H1 (cell line): ENCODE data around the gene CITED4. TPM values are rescaled to one million over a fixed set of nuclear protein-coding genes. Genes with fewer than 3 reads are reported as not detected.
A peak's percentile ranks its signal among the peaks of the same experiment; 100 is the strongest.

Experiments
- CTCF ChIA-PET: fragments of 300-600 bp; sonication (Branson Sonifier 250); formaldehyde crosslinking; loops from one replicate; lab custom pipeline; 2021; ENCODE audit not compliant: partially characterized antibody; lab: Charles Lee
- POLR2A ChIA-PET: fragments of 300-600 bp; sonication (Branson Sonifier 250); formaldehyde crosslinking; loops from one replicate; lab custom pipeline; 2021; ENCODE audit warnings: inconsistent platforms; ENCODE audit not compliant: partially characterized antibody; lab: Charles Lee
- DNase-seq, 2 experiments: peaks; one replicate each; pipeline versions ENCODE4 v3.0.0 to v3.0.0-alpha.2; 2010 to 2022; ENCODE audit warnings: low spot score in 2 of 2, low read depth in 1 of 2, mixed read lengths in 1 of 2
- FAIRE-seq: peaks from 2 replicates; lab custom pipeline; 2011; peaks lifted over from hg19 to GRCh38; lab: Jason Lieb, UNC
- H2AFZ ChIP-seq: 2 replicates; pipeline ENCODE4 v1.8.1; 2012; ENCODE audit warnings: low read length, inconsistent platforms
- H2AK5ac ChIP-seq: 2 replicates; pipeline ENCODE4 v1.6.1; 2013; ENCODE audit warnings: low read depth, low read length
- H2BK120ac ChIP-seq: replicated peaks from 2 replicates; pipeline ENCODE3; 2013; ENCODE audit warnings: low read depth, low read length, inconsistent platforms
- H2BK12ac ChIP-seq: 2 replicates; pipeline ENCODE4 v1.6.1; 2013; ENCODE audit warnings: low read depth, low read length
- H2BK15ac ChIP-seq: 2 replicates; pipeline ENCODE4 v1.6.1; 2013; ENCODE audit warnings: low read length
- H2BK20ac ChIP-seq: 2 replicates; pipeline ENCODE4 v1.6.1; 2013; ENCODE audit warnings: low read length
- H2BK5ac ChIP-seq: 2 replicates; pipeline ENCODE4 v1.6.1; 2013; ENCODE audit warnings: low read depth, low read length
- H3K14ac ChIP-seq: 2 replicates; pipeline ENCODE4 v1.6.1; 2013; ENCODE audit warnings: inconsistent platforms; ENCODE audit not compliant: insufficient read length
- H3K18ac ChIP-seq: 2 replicates; pipeline ENCODE4 v1.6.1; 2013; ENCODE audit warnings: low read length; ENCODE audit errors: extremely low read depth
- H3K23ac ChIP-seq: 2 replicates; pipeline ENCODE4 v1.6.1; 2013; ENCODE audit warnings: inconsistent platforms; ENCODE audit not compliant: insufficient read length
- H3K23me2 ChIP-seq: 2 replicates; pipeline ENCODE4 v1.6.1; 2013; ENCODE audit warnings: low read depth, low read length
- H3K27ac ChIP-seq: 2 replicates; pipeline ENCODE4 v1.6.1; 2011; ENCODE audit warnings: low read depth, low read length, inconsistent platforms
- H3K27me3 ChIP-seq, 4 experiments: replicated peaks in 1 of 4; 1 replicate in 1 of 4; 2 replicates in 3 of 4; pipeline versions ENCODE4 v1.6.1 to v1.8.1; 2011 to 2013; ENCODE audit warnings: low read length in 3 of 4, mild to moderate bottlenecking in 3 of 4, inconsistent platforms in 2 of 4, mixed read lengths in 2 of 4, moderate library complexity in 1 of 4; ENCODE audit not compliant: control insufficient read depth in 3 of 4, insufficient read depth in 3 of 4; ENCODE audit errors: extremely low read depth in 1 of 4
- H3K36me3 ChIP-seq, 4 experiments: 2 replicates each; pipeline versions ENCODE4 v1.6.1 to v1.8.1; 2011 to 2013; ENCODE audit warnings: mild to moderate bottlenecking in 4 of 4, low read length in 3 of 4, moderate library complexity in 2 of 4, control low read depth in 1 of 4, inconsistent platforms in 1 of 4; ENCODE audit not compliant: insufficient read depth in 4 of 4, control insufficient read depth in 2 of 4
- H3K4ac ChIP-seq: replicated peaks from 2 replicates; pipeline ENCODE3; 2013; ENCODE audit warnings: low read length, low read depth, mixed read lengths, inconsistent platforms; ENCODE audit not compliant: insufficient read length
- H3K4me1 ChIP-seq, 4 experiments: replicated peaks in 1 of 4; 1 replicate in 1 of 4; 2 replicates in 3 of 4; pipeline versions ENCODE4 v1.6.1 to v1.8.1; 2011 to 2013; ENCODE audit warnings: low read length in 3 of 4, inconsistent platforms in 2 of 4, mixed read lengths in 1 of 4; ENCODE audit not compliant: insufficient read depth in 4 of 4, control insufficient read depth in 3 of 4
- H3K4me2 ChIP-seq, 2 experiments: 2 replicates each; pipeline versions ENCODE4 v1.6.1 to v1.8.1; 2011 to 2013; ENCODE audit warnings: low read depth in 2 of 2, low read length in 2 of 2, control low read depth in 1 of 2, inconsistent platforms in 1 of 2, mild to moderate bottlenecking in 1 of 2; ENCODE audit not compliant: insufficient read depth in 1 of 2
- H3K4me3 ChIP-seq, 4 experiments: fragments of 200-600, 300-600 bp in 1 of 4; sonication (generic), shearing (Covaris generic), sonication (Bioruptor Twin) in 1 of 4; 2 replicates each; pipeline versions ENCODE4 v1.5.1 to v1.8.1; 2011 to 2016; ENCODE audit warnings: low read length in 4 of 4, low read depth in 3 of 4, control low read depth in 2 of 4, inconsistent platforms in 2 of 4, mild to moderate bottlenecking in 2 of 4, mixed read lengths in 1 of 4, moderate library complexity in 1 of 4; ENCODE audit not compliant: insufficient read depth in 2 of 4; ENCODE audit errors: extremely low read depth in 1 of 4
- H3K56ac ChIP-seq: replicated peaks from 2 replicates; pipeline ENCODE3; 2013; ENCODE audit warnings: low read depth, mild to moderate bottlenecking, mixed read lengths, low read length, inconsistent platforms; ENCODE audit not compliant: insufficient read length
- H3K79me1 ChIP-seq: 2 replicates; pipeline ENCODE4 v1.6.1; 2013; ENCODE audit warnings: low read depth, low read length, control low read depth
- H3K79me2 ChIP-seq, 2 experiments: 2 replicates each; pipeline versions ENCODE4 v1.6.1 to v1.8.1; 2012 to 2013; ENCODE audit warnings: low read length in 2 of 2, mild to moderate bottlenecking in 2 of 2, inconsistent platforms in 1 of 2; ENCODE audit not compliant: insufficient read depth in 2 of 2, control insufficient read depth in 1 of 2
- H3K9ac ChIP-seq, 4 experiments: replicated peaks in 1 of 4; 1 replicate in 1 of 4; 2 replicates in 3 of 4; pipeline versions ENCODE4 v1.6.1 to v1.8.1; 2011 to 2013; ENCODE audit warnings: low read depth in 3 of 4, low read length in 3 of 4, control low read depth in 2 of 4, mild to moderate bottlenecking in 2 of 4, moderate library complexity in 2 of 4, inconsistent platforms in 1 of 4; ENCODE audit errors: extremely low read depth in 1 of 4
- H3K9me3 ChIP-seq, 2 experiments: 2 replicates each; pipeline versions ENCODE4 v1.6.1 to v1.8.1; 2012 to 2013; ENCODE audit warnings: mild to moderate bottlenecking in 2 of 2, moderate library complexity in 2 of 2, control low read depth in 1 of 2, inconsistent platforms in 1 of 2, low read depth in 1 of 2, low read length in 1 of 2, mixed read lengths in 1 of 2; ENCODE audit not compliant: insufficient read depth in 2 of 2
- H4K20me1 ChIP-seq, 2 experiments: replicated peaks in 1 of 2; 2 replicates each; pipeline versions ENCODE3 to v1.8.1; 2011 to 2013; ENCODE audit warnings: inconsistent platforms in 2 of 2, low read length in 2 of 2, mild to moderate bottlenecking in 1 of 2; ENCODE audit not compliant: insufficient read depth in 2 of 2, control insufficient read depth in 1 of 2
- H4K5ac ChIP-seq: 2 replicates; pipeline ENCODE4 v1.6.1; 2013; ENCODE audit warnings: low read length, low read depth, mixed read lengths, inconsistent platforms; ENCODE audit not compliant: insufficient read length
- H4K8ac ChIP-seq: 2 replicates; pipeline ENCODE4 v1.8.0; 2013; ENCODE audit warnings: mild to moderate bottlenecking, moderate library complexity, low read length, inconsistent platforms; ENCODE audit not compliant: insufficient read depth; ENCODE audit errors: extremely low read depth
- H4K91ac ChIP-seq: replicated peaks from 2 replicates; pipeline ENCODE3; 2013; ENCODE audit warnings: low read length, mixed read lengths, inconsistent platforms; ENCODE audit not compliant: insufficient read length
- CHD2 ChIP-seq: IDR thresholded peaks from 2 replicates; pipeline ENCODE4 v1.6.1; 2012; ENCODE audit warnings: low read length, improper control_type of control experiment
- EP300 ChIP-seq, 2 experiments: IDR thresholded peaks; 1 replicate in 1 of 2; 2 replicates in 1 of 2; pipeline ENCODE4 v1.6.1; 2011 to 2012; ENCODE audit warnings: low read depth in 2 of 2, low read length in 2 of 2, mild to moderate bottlenecking in 2 of 2, borderline replicate concordance in 1 of 2, inconsistent platforms in 1 of 2, moderate library complexity in 1 of 2
- KDM5A ChIP-seq: fragments of 200-600 bp; IDR thresholded peaks from 2 replicates; pipeline ENCODE4 v1.7.1; 2012; ENCODE audit warnings: mild to moderate bottlenecking, low read length, inconsistent platforms, mixed read lengths
- MAX ChIP-seq: IDR thresholded peaks from 2 replicates; pipeline ENCODE4 v1.6.1; 2012; ENCODE audit warnings: inconsistent platforms
- PHF8 ChIP-seq: fragments of 200-600 bp; sonication (generic); conservative IDR thresholded peaks from 2 replicates; pipeline ENCODE4 v1.7.1; 2012; ENCODE audit warnings: low read depth, mild to moderate bottlenecking, inconsistent platforms, low read length, moderate library complexity
- RFX5 ChIP-seq: IDR thresholded peaks from 2 replicates; pipeline ENCODE4 v1.6.1; 2011; ENCODE audit warnings: low read depth, low read length, improper control_type of control experiment, borderline replicate concordance
- TAF1 ChIP-seq: IDR thresholded peaks from 2 replicates; pipeline ENCODE4 v1.6.1; 2011; ENCODE audit warnings: mild to moderate bottlenecking, low read depth, low read length
- TCF12 ChIP-seq: IDR thresholded peaks from 2 replicates; pipeline ENCODE4 v1.6.1; 2011; ENCODE audit warnings: low read depth, mild to moderate bottlenecking, low read length
- WGBS, 2 experiments: shearing (Covaris generic) in 1 of 2; methylation state at CpG; one replicate each; pipeline versions ENCODE4 v1.1.6 to v1.1.7; 2013 to 2015; ENCODE audit warnings: low lambda C conversion rate in 2 of 2, mixed read lengths in 2 of 2, inconsistent platforms in 1 of 2, low coverage in 1 of 2, missing lambda C conversion rate in 1 of 2; ENCODE audit not compliant: insufficient replicate concordance in 2 of 2, insufficient coverage in 1 of 2, insufficient read length in 1 of 2; ENCODE audit errors: extremely low coverage in 1 of 2, missing lambda C conversion rate in 1 of 2; 5-methylcytosine and 5-hydroxymethylcytosine counted together
- polyA plus RNA-seq, 7 experiments: library from polyadenylated mRNA; depleted of rRNA in 3 of 7; stranded (reverse) in 5 of 7; unstranded in 2 of 7; fragments of >200 nt in 5 of 7; fragments of 200-250 nt in 2 of 7; gene quantifications; 1 replicate in 5 of 7; 2 replicates in 1 of 7; 4 replicates in 1 of 7; pipeline versions ENCODE4 v1.2.1 to v1.2.3, GENCODE V29; 2011 to 2013; ENCODE audit warnings: missing spikeins in 2 of 7, mixed read lengths in 2 of 7
- total RNA-seq: library from RNA; stranded (reverse); fragmentation: NEBNext Ultra II Directional; extraction: Animal tissue kit (Norgen Biotek cat#: 25700); gene quantifications from 2 replicates; pipeline ENCODE4 v1.2.1, GENCODE V29; 2021

Gene CITED4
- total and polyA plus RNA-seq, 2 of the 8 experiments (the other 6 are each of a cell fraction or from before 2014, with no cell fraction given) = 5.4 to 16.3 TPM

GRCh38 chr1:40823983-40824382 lies 38.2 kb downstream of the CITED4 start:
- TF ChIP-seq TAF1 = no peak
- TF ChIP-seq TCF12 = no peak
- TF ChIP-seq EP300 (IDR thresholded peaks at IDR 0.05; ENCODE audit: borderline replicate concordance in 1 of 2, low read depth in 2 of 2, low read length in 2 of 2) = no peak
- no peak for TF ChIP-seq KDM5A
- no peak for TF ChIP-seq PHF8
- TF ChIP-seq MAX = no peak
- TF ChIP-seq CHD2 = no peak
- no peak for TF ChIP-seq RFX5
- TF ChIP-seq, all 59 proteins: peak for 0
- H3K23me2 ChIP-seq = no peaks in the 10 kb centered on the region
- H2BK20ac ChIP-seq = no peak overlapping the region
- H3K23ac ChIP-seq = no peak overlapping the region
- ChIA-PET POLR2A (interaction anchor here (1.0 to 2.5 kb wide), 4 partner anchors 8 to 193 kb away, joined by 3 to 7 read pairs (median 3); partner anchors contain the start of gene NFYC), CTCF (interaction anchor here (0.8 to 5.7 kb wide), 4 partner anchors 8 to 129 kb away, joined by 3 to 36 read pairs (median 4); no protein-coding TSS in a partner anchor)
- H3K4me1 ChIP-seq = peaks cover 10 to 23% (median 16%) of the 10 kb centered on the region in 4 experiments
- no peak overlapping the region for H2BK120ac ChIP-seq
- no peaks in the 10 kb centered on the region for H3K79me1 ChIP-seq
- peak overlapping the region; percentile 36; the same call in 1 of the 2 replicates for H2BK5ac ChIP-seq
- H3K9ac ChIP-seq = no peak overlapping the region
- DNase-seq = no peak
- H4K91ac ChIP-seq = no peak overlapping the region
- no peak overlapping the region for H3K27ac ChIP-seq
- H2AK5ac ChIP-seq = no peak overlapping the region; the same call in 1 of the 2 replicates
- H3K18ac ChIP-seq = no peak overlapping the region
- H3K4me2 ChIP-seq = no peak overlapping the region
- 97% methylated on average over 16 of the region's 17 CpGs; no CpG with 5 or more reads in 1 of the 2 experiments for WGBS, 2 experiments
- no peak overlapping the region for H3K56ac ChIP-seq
- no peak overlapping the region for H3K14ac ChIP-seq
- H3K9me3 ChIP-seq = no peaks in the 10 kb centered on the region
- H3K79me2 ChIP-seq = no peaks in the 10 kb centered on the region
- FAIRE-seq = no peak
- H2BK12ac ChIP-seq = 0 out of 2 replicates have a peak overlapping the region, but pooled peaks have one; percentile 71
- H4K8ac ChIP-seq = no peak overlapping the region
- no peaks in the 10 kb centered on the region for H4K20me1 ChIP-seq
- no peak overlapping the region for H4K5ac ChIP-seq
- peaks cover 0 to 3% (median 0%) of the 10 kb centered on the region in 4 experiments; a peak in 1 of 7 replicates for H3K27me3 ChIP-seq
- H2BK15ac ChIP-seq = no peak overlapping the region
- H3K4me3 ChIP-seq = no peak overlapping the region
- no peak overlapping the region for H3K4ac ChIP-seq
- no peaks in the 10 kb centered on the region; a peak in 1 of 8 replicates for H3K36me3 ChIP-seq
- no peak overlapping the region for H2AFZ ChIP-seq
